SK-N-MC (cell line): Measurements from ENCODE around the gene RCAN2.

Experiments
- EZH2 ChIP-seq: fragments of 200-600 bp; sonication (generic); IDR thresholded peaks from one replicate; pipeline ENCODE4 v1.6.1; 2017; ENCODE audit warnings: antibody characterized with exemption
- FOXP2 ChIP-seq: optimal IDR thresholded peaks from 2 replicates; pipeline ENCODE3; 2011; ENCODE audit warnings: mild to moderate bottlenecking, moderate library complexity; ENCODE audit not compliant: insufficient read depth; ENCODE audit errors: extremely low read length, control extremely low read depth
- POLR2AphosphoS5 ChIP-seq: IDR thresholded peaks from 2 replicates; pipeline ENCODE4 v1.6.1; 2012; ENCODE audit warnings: mild to moderate bottlenecking, low read depth, low read length, borderline replicate concordance

GRCh38 chr6:46296586-46296985, 194.7 kb downstream of the RCAN2 start:
- TF ChIP-seq EZH2 = no peak
- TF ChIP-seq POLR2AphosphoS5 = no peak
- TF ChIP-seq FOXP2 = no peak
